Aorta (tissue), 5 donors: ENCODE data around the gene HCAR3. TPM values are rescaled to one million over a fixed set of nuclear protein-coding genes. Genes with fewer than 3 reads are reported as not detected.

Experiments used
- ATAC-seq: fragments of 200-7000 bp; cut with Tn5 transposase; one replicate; pipeline ENCODE4 v1.9.1; 2022; ENCODE audit warnings: moderate library complexity; ENCODE audit not compliant: low FRiP score
- DNase-seq, 2 donors: peaks; one replicate each; pipeline ENCODE4 v3.0.0-alpha.2; 2020
- H3K27ac ChIP-seq, 2 donors: one replicate each; pipeline ENCODE4 v1.5.1; 2013; ENCODE audit warnings: low read length in 2 of 2, mild to moderate bottlenecking in 2 of 2, moderate library complexity in 2 of 2, control low read depth in 1 of 2, inconsistent platforms in 1 of 2, low read depth in 1 of 2
- H3K27me3 ChIP-seq, 2 donors: one replicate each; pipeline ENCODE4 v1.6.1; 2013; ENCODE audit warnings: control low read depth in 1 of 2, low read length in 1 of 2, mild to moderate bottlenecking in 1 of 2, moderate library complexity in 1 of 2; ENCODE audit not compliant: insufficient read depth in 2 of 2, control insufficient read depth in 1 of 2
- H3K36me3 ChIP-seq, 2 donors: one replicate each; pipeline ENCODE4 v1.6.1; 2013; ENCODE audit warnings: control low read depth in 1 of 2, low read length in 1 of 2, mild to moderate bottlenecking in 1 of 2; ENCODE audit not compliant: insufficient read depth in 2 of 2, control insufficient read depth in 1 of 2
- H3K4me1 ChIP-seq, 2 donors: one replicate each; pipeline ENCODE4 v1.6.1; 2013; ENCODE audit warnings: low read length in 2 of 2, control low read depth in 1 of 2, mild to moderate bottlenecking in 1 of 2, moderate library complexity in 1 of 2; ENCODE audit not compliant: insufficient read depth in 2 of 2, control insufficient read depth in 1 of 2
- H3K4me3 ChIP-seq, 2 donors: one replicate each; pipeline ENCODE4 v1.5.1; 2013; ENCODE audit warnings: low read length in 2 of 2, control low read depth in 1 of 2, mild to moderate bottlenecking in 1 of 2
- H3K9me3 ChIP-seq: one replicate; pipeline ENCODE4 v1.6.1; 2013; ENCODE audit warnings: mild to moderate bottlenecking, low read length; ENCODE audit not compliant: control insufficient read depth
- WGBS, 2 donors: extraction: QIAGEN DNeasy Blood & Tissue Kit; methylation state at CpG; one replicate each; pipeline ENCODE4 v1.1.7; 2013; 5-methylcytosine and 5-hydroxymethylcytosine counted together
- intact Hi-C, 2 donors: fragments of 100-400 bp; cut with DNase I; formaldehyde crosslinking; loops; one replicate each; pipeline versions ENCODE4 v1.14.2 to v1.15.0; 2022
- polyA plus RNA-seq, 2 donors: library from polyadenylated mRNA; stranded (reverse); fragments of 200-250 nt; gene quantifications; one replicate each; pipeline ENCODE4 v1.2.3, GENCODE V29; 2013
- total RNA-seq, 2 donors: library from RNA; stranded (reverse); fragmentation: NEBNext Ultra II Directional; extraction: Animal tissue kit (Norgen Biotek cat#: 25700); gene quantifications; one replicate each; pipeline ENCODE4 v1.2.1, GENCODE V29; 2021
- donor health status: healthy with polysubstance abuse.
- donor health status: Bipolar disorder and iron deficiency.
- donor health status: DM: no; HTN: no; CAD: no.
- donor health status: DM: no; HTN: no; CAD: no.
- donor health status: DM: yes; HTN: yes; CAD: no.

Gene HCAR3
- total and polyA plus RNA-seq, 4 donors = 0.29 to 1.2 TPM; not detected in 2

- DNase-seq (no peak), ATAC-seq (no peak)
- H3K4me3 ChIP-seq = no peak overlapping the region
- H3K27me3 ChIP-seq = no peaks in the 10 kb centered on the region
- no peaks in the 10 kb centered on the region for H3K4me1 ChIP-seq
- H3K9me3 ChIP-seq = no peaks in the 10 kb centered on the region
- 84 to 88% methylated on average over 2 of the region's 2 CpGs for WGBS, 2 donors
- no peak overlapping the region for H3K27ac ChIP-seq
- no peaks in the 10 kb centered on the region for H3K36me3 ChIP-seq
- intact Hi-C loops = no loop called here
These were observed 48.3 kb downstream of the HCAR3 start for GRCh38 chr12:122668268-122668667.

GRCh38 chr12:122665759-122666158, 50.9 kb downstream of the HCAR3 start:
- Histone ChIP-seq H3K9me3 (no peaks in the 10 kb centered on the region), H3K4me1 (no peaks in the 10 kb centered on the region), H3K36me3 (no peaks in the 10 kb centered on the region), H3K27me3 (no peaks in the 10 kb centered on the region), H3K27ac (no peak overlapping the region), H3K4me3 (no peak overlapping the region)
- intact Hi-C loops = no loop called here
- ATAC-seq (no peak), DNase-seq (no peak)
- WGBS, 2 donors = 90 to 94% methylated on average over 5 of the region's 5 CpGs

GRCh38 chr12:122665349-122665748, 51.3 kb downstream of the HCAR3 start:
- 84 to 88% methylated on average over 8 of the region's 8 CpGs for WGBS, 2 donors
- Histone ChIP-seq H3K36me3 (no peaks in the 10 kb centered on the region), H3K27me3 (no peaks in the 10 kb centered on the region), H3K27ac (no peak overlapping the region), H3K4me3 (no peak overlapping the region), H3K9me3 (no peaks in the 10 kb centered on the region), H3K4me1 (no peaks in the 10 kb centered on the region)
- DNase-seq = no peak
- ATAC-seq = no peak
- intact Hi-C loops = no loop called here

Other genes starting within 250 kb of the HCAR3 start
- gene ZCCHC8, start 215.9 kb downstream of the HCAR3 start, total RNA-seq = 10 to 100 TPM; 25.0 to 30.1 TPM
- 10 to 100 TPM in 1 of 2 donors, 1 to 10 TPM in 1; 9.6 to 20.3 TPM for gene ZCCHC8, start 215.9 kb downstream of the HCAR3 start, polyA plus RNA-seq
- 10 to 100 TPM; 68.5 to 71.2 TPM for gene RSRC2, start 189.9 kb downstream of the HCAR3 start, total RNA-seq
- gene RSRC2, start 189.9 kb downstream of the HCAR3 start, polyA plus RNA-seq = 10 to 100 TPM; 36.6 to 77.2 TPM
- 10 to 100 TPM; 11.1 to 18.4 TPM for gene KNTC1, start 189.6 kb downstream of the HCAR3 start, total RNA-seq
- gene KNTC1, start 189.6 kb downstream of the HCAR3 start, polyA plus RNA-seq = 1 to 10 TPM; 6.8 to 9.6 TPM
- under 1 TPM; 0.29 to 0.51 TPM for gene HCAR2, start 13.5 kb downstream of the HCAR3 start, total RNA-seq
- not detected for gene HCAR2, start 13.5 kb downstream of the HCAR3 start, polyA plus RNA-seq
- gene HCAR1, start 14.0 kb upstream of the HCAR3 start, total RNA-seq = under 1 TPM; 0.13 to 0.33 TPM
- not detected for gene HCAR1, start 14.0 kb upstream of the HCAR3 start, polyA plus RNA-seq
- gene DENR, start 36.0 kb upstream of the HCAR3 start, total RNA-seq = 10 to 100 TPM; 27.0 to 37.1 TPM
- gene DENR, start 36.0 kb upstream of the HCAR3 start, polyA plus RNA-seq = 10 to 100 TPM; 28.1 to 31.7 TPM
- 1 to 10 TPM in 1 of 2 donors, under 1 TPM in 1; 0.55 to 2.5 TPM for gene CCDC62, start 57.8 kb upstream of the HCAR3 start, total RNA-seq
- gene CCDC62, start 57.8 kb upstream of the HCAR3 start, polyA plus RNA-seq = not detected
- 10 to 100 TPM; 25.4 to 26.6 TPM for gene HIP1R, start 118.6 kb upstream of the HCAR3 start, total RNA-seq
- gene HIP1R, start 118.6 kb upstream of the HCAR3 start, polyA plus RNA-seq = 100 to 1,000 TPM in 1 of 2 donors, 10 to 100 TPM in 1; 33.7 to 101 TPM
- 10 to 100 TPM; 27.1 to 36.4 TPM for gene VPS37B, start 179.3 kb upstream of the HCAR3 start, total RNA-seq
- 10 to 100 TPM in 1 of 2 donors, 1 to 10 TPM in 1; 7.4 to 17.6 TPM for gene VPS37B, start 179.3 kb upstream of the HCAR3 start, polyA plus RNA-seq
- gene ABCB9, start 249.7 kb upstream of the HCAR3 start, total RNA-seq = 10 to 100 TPM in 1 of 2 donors, 1 to 10 TPM in 1; 5.9 to 13.0 TPM
- 1 to 10 TPM; 1.1 to 6.6 TPM for gene ABCB9, start 249.7 kb upstream of the HCAR3 start, polyA plus RNA-seq